HG03159 (cell line): ENCODE data around the gene B3GALT5.
"Not testable (repeated sequence)": the region's sequence is repeated elsewhere in the genome, so short reads cannot be mapped to it uniquely, and the experiment has no call there.

Source experiments
- ATAC-seq: cut with Tn5 transposase; IDR thresholded peaks from one replicate; pipeline ENCODE4 v1.9.1; 2021; ENCODE audit warnings: mild to moderate bottlenecking, moderate library complexity; ENCODE audit not compliant: unreplicated experiment

B3GALT5 gene

DNA sequence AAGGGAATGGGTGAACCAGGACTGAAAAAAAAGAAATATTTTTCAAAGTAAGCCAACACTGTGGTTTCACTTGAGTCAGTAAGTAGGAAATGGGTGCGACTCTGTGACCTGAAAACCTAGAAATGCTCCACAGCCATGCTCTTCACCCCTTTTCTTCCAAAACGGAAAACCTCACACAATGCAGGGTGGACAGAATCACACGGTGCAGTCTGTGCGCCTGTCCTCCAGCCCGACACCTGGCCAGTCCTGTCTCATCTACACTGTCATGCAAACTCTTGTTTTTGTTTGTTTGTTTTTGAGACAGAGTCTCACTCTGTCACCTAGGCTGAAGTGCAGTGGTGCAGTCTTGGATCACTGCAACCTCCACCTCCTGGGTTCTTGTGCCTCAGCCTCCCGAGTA, 53.3 kb downstream of the B3GALT5 start:
- ATAC-seq: no peak

DNA sequence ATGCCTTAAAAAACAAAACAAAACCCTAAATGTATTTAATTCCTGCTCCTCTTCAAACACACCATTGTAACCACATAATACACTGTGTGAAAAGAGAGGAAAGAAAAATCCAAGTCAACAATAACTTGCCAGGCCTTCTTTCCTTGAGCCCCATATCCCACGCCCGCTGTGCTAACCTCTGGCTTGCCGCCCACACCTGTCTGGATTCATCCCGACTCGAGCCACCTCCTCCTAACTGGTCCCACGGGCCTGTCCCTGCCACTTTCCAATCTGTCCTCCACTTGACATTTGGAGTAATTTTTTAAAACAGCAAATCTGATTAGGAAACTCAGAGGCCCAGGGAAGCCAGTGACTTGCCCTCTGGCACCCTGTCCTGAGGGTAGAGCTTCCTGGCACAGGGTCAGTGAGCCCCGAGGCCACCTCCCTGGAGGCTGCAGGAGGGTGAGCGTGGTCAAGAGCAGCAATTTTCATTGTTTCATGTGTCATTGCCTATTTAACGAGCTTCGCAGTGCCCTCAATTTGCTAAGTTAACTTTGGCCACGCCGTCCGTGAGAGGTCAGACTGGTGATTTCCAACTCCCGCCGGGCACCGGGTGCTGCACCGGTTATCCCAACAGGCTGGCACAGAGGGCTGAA, 54.1 kb downstream of the B3GALT5 start:
- no peak for ATAC-seq

DNA sequence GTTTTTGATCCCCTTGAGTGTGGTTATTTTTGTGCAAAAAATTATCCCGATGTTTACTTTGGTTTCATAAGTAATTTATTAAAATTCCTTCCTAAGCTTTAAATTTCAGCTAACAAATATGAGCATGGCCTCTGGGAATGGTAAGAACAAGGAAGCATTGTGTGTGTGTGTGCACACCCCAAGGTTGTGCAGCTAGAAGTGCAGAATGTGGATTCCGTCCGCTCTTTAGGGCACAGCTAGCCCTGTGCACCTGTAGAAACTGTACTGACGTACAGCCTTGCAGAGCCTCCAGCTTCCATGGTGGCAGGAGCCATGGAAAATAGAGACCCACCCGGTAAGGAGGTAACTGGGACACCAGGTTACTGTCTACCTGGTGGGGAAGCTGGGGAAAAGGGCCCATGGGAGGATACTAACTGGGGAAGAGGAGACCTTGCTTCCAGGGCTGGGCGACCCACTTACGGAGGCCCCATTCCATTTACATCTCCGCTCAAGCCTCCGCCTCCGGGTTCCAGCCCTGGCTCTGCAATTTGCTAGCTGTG, 54.7 kb downstream of the B3GALT5 start:
- ATAC-seq: no peak

DNA sequence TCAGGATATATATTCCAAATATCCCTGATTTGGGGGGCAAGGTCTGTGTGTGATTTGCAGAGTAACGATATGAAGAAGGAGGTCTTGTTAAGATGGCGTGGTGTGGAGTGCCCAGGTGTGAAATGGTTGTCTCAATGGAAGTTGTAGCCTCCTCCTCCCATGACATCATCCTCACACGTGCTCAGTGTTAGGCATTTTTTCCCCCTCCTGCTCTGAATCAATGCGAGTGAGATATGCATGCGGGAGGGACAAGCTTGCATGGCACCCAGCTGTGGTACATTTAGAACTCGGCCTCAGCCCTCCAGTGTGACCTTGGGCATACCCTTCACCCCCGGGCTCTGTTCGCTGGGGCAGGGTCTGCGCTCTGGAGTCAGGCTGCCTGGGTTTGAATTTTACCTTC, 55.6 kb downstream of the B3GALT5 start:
- no peak for ATAC-seq

DNA sequence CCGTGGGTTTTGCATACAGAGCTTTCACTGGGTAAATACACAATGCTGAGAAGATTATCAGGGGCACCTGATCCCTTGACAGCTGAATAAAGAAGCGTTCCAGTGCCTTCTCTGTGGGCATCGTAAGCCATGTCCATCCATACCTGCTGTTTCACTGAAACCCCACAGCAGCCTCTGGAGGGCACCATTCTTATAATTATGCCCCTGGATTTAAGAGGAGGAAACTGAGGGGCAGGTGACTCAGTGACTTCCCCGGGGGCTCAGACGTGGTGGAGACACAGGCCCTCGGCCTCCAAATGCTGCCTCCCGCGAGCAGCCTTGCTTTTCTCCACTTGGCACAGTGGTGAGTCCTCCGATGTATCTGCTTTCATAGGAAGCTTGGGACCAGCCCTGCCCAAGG, 56.7 kb downstream of the B3GALT5 start:
- ATAC-seq: no peak

DNA sequence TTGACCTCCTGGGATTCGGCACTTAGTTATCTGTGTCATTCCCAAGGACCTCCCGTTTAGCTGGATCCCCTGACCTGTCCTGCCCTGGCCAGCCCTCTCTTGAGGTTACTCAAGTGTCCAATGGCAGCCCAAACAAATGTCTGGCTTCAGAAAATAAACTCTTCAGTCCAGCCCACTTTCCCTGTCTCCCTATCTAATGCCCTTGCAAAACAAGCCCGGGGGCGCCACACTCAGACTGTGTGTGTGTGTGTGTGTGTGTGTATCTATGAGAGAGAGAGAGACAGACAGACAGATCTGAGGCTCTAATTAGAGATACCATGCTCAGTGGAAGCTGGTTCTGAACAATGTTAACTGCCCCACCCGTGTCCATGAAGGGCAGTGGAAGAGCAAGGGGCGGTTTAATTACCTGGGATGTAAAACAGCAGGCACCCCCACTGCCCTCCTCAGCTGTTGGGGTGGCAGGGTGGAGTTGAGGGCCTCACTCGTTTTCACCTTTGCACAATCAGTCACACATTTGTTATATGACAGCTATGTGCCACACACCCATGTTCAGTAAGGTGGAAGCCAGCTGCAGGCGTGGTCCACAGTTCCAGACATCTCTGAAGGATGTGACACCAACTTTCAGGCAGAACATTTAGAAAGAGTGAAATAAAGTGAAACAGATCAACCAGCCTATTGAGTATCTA, 57.4 kb downstream of the B3GALT5 start:
- no peak for ATAC-seq

DNA sequence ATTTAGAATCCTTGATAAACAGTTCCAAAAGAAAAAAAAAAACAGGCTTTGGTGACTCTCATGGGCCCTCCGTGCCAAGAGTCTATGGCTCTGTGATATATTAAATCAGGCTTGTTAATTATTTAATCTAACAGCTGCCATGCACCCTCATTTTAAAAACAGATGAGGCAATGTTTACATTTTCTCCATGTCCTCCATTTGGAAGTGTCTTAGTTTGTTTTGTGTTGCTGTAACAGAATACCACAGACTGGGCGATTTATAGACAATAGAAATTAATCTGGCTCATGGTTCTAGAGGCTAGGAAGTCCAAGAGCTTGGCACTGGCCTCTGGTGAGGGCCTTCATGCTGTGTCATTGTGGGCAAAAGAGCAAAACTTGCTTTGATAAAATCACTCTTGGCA, 58.0 kb downstream of the B3GALT5 start:
- ATAC-seq: no peak

DNA sequence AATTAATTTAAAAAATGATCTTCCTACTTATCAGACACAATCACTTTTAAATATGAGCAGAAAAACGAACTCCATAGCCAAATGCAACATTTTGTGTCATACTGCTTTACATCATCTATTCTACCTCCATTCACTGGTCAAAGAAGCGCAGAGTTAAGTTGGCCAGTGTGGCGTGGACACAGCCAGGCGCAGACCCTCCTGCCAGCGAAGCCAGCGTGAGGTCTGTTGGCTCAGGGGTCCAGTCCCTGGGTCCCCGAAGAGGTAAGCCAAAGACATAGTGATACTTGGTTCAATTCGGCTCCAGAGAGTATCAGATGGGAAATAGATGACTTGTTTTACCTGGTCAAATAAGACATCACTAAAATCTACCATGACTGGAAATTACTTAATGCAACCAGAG, 59.2 kb downstream of the B3GALT5 start:
- no peak for ATAC-seq

DNA sequence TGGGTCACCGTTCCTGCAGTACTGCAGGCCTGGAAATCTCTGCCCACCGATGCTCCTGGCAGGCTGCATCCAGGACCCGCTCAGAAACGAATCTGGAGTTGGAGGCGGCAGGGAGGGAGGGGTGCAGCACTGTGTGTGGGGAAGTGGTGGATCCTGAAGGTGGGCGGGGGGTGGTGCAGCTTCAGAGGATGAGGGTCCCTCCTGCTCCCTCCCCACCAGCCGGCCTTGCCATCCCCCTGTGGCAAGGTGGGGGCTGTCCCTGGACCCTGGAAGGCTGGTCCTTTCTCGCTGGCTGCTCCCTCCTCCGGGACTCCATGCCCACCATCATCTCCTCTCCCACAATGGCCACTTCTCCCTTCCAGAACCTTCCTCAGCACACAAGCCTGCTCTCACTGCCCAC, 60.4 kb downstream of the B3GALT5 start:
- ATAC-seq: no peak

DNA sequence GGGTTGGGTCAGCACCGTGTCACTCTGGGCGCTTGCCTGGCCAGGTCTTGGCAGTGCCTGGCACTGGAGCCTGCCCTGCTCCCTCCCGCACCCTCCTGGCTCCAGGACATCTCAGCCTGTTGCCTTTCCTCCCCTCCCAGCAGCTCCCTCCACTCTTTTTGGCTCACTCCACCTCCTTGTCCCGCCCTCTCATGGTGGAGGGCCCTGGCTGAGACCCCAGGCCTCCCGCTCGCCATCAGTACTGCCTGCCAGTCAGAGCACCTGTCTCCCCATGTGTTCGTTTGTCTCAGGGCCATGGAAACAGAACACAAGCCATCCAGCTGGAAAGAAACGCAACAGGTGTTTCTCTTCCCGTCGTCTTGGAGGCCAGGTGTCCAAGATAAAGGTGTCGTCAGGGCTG, 61.0 kb downstream of the B3GALT5 start:
- no peak for ATAC-seq

DNA sequence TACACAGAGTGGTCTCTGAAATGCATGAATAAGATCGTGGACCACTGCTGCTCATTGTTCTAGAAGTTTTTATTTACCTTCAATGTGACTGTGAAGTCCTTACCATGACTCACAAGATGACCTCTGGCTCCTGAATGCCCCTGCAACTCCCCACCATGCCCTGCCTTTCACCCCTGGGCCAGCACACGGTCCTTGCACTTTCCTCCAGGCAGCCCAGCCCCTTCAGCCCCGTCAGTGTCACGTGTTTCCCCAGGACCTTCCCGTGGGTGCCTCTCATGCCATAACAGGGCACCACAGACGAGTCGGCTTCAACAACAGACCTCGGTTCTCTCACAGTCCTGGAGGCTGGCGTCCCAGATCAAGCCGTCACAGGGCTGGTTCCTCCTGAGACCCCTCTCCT, 62.1 kb downstream of the B3GALT5 start:
- ATAC-seq: no peak

DNA sequence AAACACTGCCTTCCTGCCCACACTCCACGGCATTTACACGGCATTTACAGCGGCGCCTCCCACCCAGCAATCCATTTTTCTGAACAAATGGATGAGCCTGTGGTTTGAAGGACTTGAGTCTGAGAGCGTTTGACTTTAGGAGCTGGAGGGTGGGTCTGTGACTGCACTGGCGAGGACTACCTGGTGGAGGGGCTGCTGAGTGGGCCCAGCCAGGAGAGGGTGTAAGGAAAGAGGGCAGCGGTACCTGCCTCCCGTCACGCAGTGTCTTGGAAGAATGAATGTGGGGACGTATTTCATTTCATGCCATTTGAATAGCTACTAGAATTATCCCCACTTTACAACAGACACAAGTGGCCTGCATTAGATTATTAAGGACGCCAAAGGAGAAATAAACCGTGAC, 62.9 kb downstream of the B3GALT5 start:
- no peak for ATAC-seq

DNA sequence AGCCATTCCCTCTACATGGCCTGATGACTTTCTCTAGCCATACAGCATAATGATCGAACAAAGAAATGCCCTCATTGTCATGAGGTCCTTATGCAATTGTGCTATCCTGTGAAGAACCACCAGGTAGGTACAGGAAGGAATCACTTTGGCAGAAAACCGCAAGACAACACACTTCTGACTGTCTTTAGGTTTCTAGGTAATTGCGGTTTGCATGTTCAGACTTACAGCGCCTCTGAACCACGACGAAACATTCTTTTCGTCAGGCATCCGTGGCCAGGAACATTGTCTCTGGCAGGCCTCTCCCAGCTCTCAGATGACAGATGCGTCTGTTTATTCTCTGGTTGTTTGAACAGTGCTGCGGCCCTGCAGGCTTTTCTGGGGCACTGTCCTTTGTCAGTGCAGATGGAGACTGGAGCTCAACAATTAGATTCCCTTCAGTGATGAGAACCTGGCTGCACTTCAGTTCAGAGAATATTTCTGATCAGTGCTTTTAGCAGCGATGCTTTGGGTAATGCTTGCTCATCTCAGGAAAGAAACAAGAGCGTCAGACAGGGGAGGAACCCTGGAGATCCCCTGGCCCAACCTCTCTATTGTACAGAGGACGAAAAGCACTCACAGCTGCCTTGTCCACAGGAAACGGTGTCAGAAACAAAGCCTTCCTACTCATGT, 63.4 kb downstream of the B3GALT5 start:
- ATAC-seq: no peak

DNA sequence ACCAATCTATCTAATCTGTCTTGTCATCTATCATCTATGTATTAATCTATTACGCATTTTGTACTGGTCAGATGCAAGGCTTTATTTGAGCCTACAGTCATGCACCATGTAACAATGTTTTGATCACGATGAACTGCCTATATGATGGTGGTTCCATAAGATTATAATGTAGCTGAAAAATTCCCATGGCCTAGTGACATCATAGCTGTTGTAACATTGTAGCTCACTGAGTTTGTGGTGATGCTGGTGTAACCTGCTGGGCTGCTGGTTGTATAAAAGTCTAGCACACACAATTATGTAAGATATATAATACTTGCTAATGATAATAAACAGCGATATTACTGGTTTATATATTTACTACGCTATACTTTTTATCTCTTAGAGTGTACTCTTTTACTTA, 67.5 kb downstream of the B3GALT5 start:
- ATAC-seq: no peak

DNA sequence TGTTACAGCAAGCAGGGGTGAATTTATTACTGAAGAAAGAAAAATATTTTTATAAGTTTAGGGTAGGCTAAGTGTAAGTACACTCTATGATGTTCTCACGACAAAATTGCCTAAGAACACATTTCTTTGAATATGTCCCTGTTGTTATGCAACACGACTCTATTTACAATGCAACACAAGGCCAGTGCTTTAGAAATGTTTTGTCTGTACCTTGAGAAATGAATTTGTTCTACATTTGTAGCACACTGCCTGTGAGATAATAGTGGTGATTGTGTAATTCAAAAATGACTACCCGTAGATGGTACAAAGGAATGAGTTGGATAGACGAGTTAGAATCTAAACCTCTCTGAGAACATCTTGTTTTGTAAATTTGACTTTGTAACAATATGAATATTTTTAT, 68.5 kb downstream of the B3GALT5 start:
- ATAC-seq: no peak

DNA sequence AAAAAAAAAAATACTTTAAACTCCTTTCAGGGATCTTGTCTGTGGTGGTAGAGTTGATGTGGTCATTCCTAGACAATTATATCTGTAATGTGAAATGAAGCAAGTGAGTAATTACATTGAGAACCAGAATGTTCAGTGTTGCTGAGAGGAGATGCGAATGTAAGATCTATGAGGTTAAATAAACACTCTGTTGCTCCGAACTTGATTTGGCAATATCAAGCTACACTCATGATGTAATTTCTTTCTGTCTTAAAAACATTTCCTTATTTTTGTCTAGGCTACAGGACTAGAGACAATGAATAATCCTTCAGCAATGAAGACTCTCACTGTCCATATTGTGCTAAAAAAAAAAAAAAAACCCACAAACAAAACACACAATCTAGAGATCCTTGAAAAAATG, 69.1 kb downstream of the B3GALT5 start:
- no peak for ATAC-seq

DNA sequence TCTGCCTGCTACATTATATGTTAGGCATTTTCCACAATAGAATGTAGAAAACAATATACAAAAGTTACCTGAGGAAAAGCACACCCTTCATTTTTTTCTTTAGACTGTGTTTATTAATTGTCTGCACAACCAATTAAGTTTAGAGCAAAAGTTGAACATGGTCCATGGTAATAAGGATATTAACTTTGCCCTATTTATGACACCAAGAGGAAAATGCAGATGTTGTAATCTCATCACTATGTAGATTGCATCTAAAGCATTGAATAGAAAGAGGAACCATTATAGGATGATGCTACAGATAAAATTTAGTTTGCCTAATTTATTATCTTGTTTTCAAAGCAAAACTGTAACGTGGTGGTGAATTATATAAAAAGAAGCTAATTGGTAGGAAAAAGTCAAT, 72.5 kb downstream of the B3GALT5 start:
- no peak for ATAC-seq

DNA sequence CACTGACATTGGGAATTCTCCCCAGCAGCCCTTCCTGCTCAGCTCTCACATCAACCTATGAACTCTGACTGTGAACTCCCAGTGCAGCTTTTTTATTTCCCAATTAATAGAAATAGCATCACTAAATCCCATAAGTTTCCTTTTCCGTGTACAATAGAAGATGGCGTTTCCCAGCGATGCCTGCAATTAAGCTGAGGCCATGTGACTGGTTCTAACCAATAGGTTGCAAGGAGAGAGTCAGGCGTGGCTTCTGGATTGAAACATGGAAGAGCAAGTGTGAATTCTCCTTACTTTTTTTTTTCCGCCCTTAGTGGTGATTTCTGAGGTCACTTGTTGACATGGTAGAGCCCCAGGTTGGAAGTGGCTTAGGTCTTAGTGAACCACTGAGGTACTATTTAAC, 73.3 kb downstream of the B3GALT5 start:
- no peak for ATAC-seq

DNA sequence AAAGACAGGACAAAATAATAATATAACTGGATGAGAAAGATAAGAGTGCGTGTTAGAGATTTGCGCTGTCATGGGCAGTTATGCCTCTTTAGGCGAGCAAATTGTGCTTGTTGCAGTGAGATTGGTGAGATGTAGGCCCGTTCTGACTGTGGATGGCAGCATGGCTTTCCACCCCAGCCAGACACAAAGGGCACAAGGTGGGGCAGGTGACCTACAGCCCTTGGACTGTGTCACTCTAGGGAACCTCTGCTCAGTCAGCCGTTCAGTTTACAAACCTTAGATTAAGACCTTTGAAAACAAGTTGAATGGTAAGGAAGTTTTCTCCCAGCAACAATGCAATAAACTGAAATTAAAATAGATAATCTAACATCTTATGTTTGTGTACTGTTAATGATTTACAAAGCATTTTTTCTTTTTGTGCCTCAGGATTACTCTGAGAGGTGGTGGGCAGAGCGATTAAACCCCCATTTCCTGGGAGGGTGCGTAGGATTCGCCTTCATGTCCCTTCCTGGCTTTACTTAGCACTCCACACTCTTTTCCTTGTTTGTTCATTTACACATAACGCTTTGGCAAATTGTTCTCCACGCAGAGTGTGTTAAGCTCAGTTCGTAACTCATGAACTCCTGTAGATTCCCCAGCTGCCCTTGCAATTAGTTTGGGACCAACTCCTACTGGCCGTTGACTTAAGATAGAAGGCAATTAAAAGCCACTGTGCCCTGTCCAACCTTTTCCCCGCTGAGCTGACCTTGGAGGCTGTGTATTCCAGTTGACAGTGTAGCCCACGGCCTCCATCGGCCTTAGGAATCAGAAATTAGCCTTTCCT, 74.1 kb downstream of the B3GALT5 start:
- ATAC-seq: no peak

DNA sequence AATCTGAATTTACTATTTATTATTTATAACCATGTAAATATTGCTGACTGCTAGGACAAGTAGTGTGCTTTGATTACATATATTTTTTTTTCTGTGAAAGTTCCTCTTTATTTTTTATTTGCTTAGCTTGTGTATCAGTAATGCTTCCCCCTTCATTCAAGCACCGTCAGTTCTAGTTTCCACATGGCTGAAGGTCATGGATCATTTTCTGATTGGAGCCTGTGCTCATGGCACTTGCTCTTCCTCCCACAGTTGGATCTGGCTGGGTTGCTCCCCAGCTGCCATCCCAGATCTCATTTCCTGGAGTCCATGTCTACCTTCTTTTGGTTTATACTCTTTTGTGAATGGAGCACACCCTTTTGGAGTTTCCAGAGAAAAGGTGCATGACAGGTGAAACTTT, 75.3 kb downstream of the B3GALT5 start:
- ATAC-seq: no peak

DNA sequence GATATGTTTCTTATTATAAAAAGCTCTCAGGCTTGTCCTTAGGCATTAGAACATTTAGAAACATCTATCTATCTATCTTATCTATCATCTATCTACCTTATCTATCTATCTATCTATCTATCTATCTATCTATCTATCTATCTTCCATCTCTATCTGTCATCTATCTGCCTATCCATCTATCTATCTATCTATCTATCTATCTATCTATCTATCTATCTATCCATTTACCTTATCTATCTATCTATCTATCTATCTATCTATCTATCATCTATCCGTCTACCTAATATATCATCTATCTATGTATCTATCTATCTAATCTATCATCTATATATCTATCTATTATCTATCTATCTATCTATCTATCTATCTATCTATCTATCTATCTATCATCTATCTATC, 77.1 kb downstream of the B3GALT5 start:
- not testable (repeated sequence) for ATAC-seq
